NOMO-1 (cell line): ENCODE measurements around the gene AUTS2.

ENCODE experiments used
- DNase-seq, 2 experiments: peaks; one replicate each; lab custom pipeline; 2025; ENCODE audit not compliant: unreplicated experiment in 2 of 2; lab: John Stamatoyannopoulos, UW

Gene AUTS2

GRCh38 chr7:70598976-70599375 lies 1000.7 kb downstream of the AUTS2 start:
- DNase-seq = no peak

- no peak for DNase-seq
Measured at GRCh38 chr7:70599446-70600190, 1001.3 kb downstream of the AUTS2 start.

DNA sequence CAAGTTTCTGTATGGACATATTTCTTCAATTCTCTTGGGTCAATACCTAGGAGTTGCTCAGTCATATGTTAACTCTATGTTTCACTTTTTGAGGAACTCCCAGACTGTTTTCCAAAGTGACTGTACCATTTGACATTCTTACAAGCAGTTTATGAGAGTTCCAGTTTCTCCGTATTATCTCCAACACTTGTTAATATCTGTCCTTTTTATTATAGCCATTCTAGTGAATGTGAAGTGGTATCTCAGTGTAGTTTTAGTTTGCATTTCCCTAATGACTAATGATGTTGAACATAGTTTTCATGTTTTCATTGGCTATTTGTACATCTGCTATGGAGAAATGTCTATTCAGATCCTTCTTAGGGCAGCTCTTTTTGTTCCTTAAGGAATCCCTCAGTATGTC lies 1002.7 kb downstream of the AUTS2 start:
- DNase-seq = no peak

- no peak for DNase-seq
Measured at GRCh38 chr7:70602117-70602516, 1003.8 kb downstream of the AUTS2 start.

GRCh38 chr7:70607281-70607680 lies 1009.0 kb downstream of the AUTS2 start:
- DNase-seq = no peak

- DNase-seq = no peak
Measured at GRCh38 chr7:70607759-70608158, 1009.5 kb downstream of the AUTS2 start.

GRCh38 chr7:70608229-70608628 lies 1010.0 kb downstream of the AUTS2 start:
- no peak for DNase-seq

DNA sequence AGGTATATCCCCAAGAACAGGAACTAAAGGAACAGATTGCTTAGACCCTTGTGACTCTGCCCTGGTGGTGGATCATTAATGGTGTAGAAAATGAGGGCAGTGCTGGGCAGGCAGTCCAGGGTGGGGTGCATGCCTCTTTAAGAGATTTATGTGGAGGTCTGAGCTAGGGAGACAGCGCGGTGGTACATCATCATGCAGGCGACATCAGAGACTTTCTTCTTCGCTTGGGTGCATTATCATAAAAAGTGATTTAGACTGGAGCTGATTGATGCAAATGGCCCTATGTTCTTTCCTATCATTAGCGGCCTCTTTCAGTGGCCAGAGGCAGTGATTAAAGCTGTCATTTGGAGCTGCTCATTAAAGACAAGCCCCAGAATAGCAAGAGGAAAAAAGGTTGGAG lies 1014.5 kb downstream of the AUTS2 start:
- DNase-seq = no peak

DNA sequence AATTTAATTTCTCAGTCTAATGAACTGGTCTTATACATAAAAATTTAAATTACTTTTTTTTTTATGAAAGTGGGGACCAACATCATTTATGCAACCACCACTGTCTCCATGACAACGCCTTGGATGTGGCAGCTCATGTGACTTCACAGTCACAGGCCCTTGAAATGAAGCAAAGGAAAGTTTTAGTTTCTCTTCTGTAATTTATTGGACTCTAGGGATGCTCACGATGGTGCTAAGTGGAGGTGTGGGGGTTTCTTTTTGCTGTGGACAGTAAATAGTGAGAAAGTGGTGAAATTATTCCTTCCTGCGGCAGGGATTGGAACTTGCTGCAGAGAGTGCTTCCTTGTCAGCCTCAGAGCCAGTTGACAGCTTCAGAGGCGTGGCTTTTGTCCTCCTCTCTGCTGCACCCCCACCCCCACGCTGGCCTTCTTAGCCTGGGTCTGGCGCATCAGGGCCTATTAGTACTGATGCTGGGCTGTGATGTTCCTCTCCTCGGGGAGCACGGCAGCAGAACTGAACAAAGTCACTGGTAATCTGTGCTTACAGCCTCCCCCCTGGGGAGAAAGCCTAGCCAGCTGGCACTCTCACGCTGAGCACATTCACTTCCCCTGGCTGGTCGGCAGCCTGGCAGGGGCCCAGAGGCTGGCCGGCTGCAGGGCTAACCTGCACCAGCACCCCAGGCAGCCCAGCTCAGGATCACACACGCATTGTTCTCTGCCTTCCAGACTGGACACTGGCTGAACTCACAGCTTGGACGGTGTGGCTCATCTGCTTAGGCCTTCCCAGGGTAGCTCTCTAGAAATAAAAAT lies 1016.2 kb downstream of the AUTS2 start:
- DNase-seq = peak in 1 of 2 experiments; percentile 18

- DNase-seq = no peak
Measured at GRCh38 chr7:70615066-70615606, 1016.9 kb downstream of the AUTS2 start.

GRCh38 chr7:70616211-70616610 lies 1017.9 kb downstream of the AUTS2 start:
- no peak for DNase-seq

- no peak for DNase-seq
Measured at GRCh38 chr7:70616821-70617220, 1018.5 kb downstream of the AUTS2 start.

DNA sequence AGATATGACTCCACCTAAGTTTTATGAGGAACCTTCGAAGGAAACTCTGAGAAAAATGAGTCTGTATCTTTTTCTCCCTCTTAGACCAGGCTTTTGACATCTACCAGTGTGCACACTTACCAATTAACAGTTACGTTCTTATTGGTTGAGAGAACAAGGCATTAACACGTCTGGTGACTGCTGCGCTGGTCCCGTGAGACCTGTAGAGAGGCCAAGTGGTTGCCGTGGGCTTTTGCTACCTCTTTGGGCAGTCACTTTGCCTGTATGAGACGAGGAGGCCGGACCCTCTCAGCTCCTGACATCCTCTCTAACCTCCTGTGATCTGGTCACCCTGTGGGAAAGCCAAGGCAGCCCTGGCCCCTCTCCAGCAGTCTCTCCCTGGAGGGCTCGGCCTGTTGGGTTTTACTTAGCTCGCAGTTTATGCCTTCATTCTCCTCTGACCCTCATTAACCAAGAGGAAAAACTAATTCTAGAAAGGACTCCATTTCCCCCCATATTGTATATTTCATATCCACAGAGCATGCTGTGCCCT lies 1019.8 kb downstream of the AUTS2 start:
- DNase-seq = no peak

DNA sequence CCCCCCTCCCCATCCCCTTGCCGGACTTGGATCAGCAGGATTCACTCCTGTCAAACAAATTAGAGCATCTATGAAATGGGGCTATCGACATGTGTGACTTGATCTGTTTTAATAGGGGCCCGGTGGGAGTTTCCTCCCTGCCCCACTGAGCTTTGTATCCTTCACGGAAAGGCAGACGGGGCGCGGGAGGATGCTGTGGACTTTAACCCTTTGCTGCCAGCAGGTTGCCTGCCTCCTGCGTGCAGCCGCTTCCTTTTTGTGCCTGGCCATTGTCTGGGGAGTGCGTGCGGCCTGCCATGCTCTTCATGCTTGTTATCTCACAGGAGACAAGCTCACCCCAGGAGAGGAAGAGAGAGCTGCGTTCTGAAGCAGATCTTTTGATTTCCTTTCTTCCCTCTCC lies 1020.9 kb downstream of the AUTS2 start:
- no peak for DNase-seq

- DNase-seq = no peak
Measured at GRCh38 chr7:70619659-70620058, 1021.4 kb downstream of the AUTS2 start.

DNA sequence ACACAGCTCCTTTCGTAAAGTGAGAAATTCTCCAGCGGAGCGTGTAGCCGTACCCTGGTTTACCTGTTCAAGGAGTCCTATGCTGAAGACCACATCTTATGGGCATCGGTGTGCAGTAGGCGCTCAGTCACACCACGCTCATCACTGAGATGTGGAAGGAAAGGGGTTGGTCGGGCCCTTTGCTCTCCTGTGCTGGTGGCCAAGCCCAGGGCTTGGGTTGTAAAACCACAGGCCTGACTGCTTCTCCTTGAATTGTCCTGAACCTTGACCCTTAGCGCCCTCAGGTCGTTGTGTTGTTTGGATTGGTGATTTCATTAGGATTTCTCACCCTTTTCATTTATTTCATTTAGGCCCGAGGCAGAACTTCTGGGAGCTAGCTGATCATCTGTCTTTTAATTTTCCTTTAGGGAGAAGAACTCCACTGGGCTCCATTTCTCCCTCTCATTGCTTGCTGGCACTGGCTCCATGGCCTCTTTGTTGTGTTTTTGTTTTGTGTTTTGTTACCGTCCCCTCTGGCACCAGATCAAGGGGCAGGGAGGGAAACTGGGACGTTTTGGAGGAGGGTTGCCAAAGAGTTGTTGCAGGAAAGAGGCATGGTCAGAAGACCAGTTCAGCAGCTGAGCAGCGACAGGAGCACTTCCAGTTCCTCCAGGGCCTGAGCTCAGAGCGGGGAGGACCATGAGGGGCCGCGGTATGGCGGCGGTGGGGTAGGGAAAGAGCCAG lies 1022.2 kb downstream of the AUTS2 start:
- no peak for DNase-seq

DNA sequence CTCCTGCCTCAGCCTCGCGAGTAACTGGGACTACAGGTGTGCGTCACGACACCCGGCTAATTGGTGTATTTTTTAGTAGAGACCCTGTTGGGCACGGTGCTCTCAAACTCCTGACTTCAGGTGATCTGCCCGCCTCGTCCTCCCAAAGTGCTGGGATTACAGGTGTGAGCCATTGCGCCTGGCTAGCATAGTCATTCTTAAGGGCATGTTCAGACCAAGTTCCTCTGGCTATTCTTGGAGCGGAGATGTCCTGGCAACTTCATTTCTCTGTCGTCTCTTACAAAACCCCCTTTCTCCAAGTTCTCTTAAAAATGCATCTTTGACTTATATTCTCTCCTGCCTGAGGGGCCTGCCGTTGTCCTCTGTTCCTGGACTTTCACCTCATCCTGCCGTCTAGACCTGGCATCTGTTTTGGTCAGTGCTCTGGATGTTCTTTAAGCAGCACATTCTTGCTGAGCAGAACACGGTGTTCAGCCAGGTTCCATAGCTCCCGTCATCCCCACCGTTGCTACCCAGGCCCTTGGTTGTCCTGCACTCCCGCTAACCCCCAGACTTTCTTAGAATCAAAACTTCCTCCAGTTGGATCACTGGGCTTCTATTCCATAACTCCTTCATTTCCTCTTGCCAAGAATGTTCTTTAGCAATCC lies 1023.8 kb downstream of the AUTS2 start:
- DNase-seq = no peak

- no peak for DNase-seq
Measured at GRCh38 chr7:70622936-70623335, 1024.7 kb downstream of the AUTS2 start.

- no peak for DNase-seq
Measured at GRCh38 chr7:70624500-70625103, 1026.3 kb downstream of the AUTS2 start.

- no peak for DNase-seq
Measured at GRCh38 chr7:70627461-70627860, 1029.2 kb downstream of the AUTS2 start.
